ENCODE measurements around the gene ADH5. TPM values are rescaled to one million over a fixed set of nuclear protein-coding genes. Genes with fewer than 3 reads are reported as not detected.

ADH5 gene
- total and polyA plus RNA-seq, 10 of the 15 experiments (the other 5 are each of a cell fraction or from before 2014, with no cell fraction given) = 48.5 to 159 (median 95.3) TPM

DNA sequence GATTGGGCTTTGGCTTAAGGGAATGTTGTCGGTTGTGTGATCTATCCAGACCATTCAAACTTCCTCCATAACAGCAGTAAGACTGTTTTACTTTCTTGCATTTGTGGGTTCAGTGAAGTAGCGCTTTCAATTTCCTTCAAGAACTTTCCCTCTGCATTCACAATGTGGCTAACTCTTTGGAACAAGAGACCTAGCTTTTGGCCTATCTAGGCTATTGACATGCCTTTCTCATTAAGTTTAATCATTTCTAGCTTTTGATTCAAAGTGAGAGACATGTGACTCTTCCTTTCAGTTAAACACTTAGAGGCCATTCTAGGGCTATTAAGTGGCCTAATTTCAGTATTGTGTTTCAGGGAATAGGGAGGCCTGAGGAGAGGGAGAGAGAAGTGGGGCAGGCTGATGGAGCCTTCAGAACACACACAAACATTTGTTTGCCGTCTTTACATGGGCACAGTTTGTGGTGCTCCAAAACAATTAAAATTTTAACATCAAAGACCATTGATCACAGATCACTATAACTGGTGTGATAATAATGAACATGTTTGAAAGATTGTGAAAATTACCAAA is 34.1 kb downstream of the ADH5 start (continued):
- TF ChIP-seq, protein P1, sequence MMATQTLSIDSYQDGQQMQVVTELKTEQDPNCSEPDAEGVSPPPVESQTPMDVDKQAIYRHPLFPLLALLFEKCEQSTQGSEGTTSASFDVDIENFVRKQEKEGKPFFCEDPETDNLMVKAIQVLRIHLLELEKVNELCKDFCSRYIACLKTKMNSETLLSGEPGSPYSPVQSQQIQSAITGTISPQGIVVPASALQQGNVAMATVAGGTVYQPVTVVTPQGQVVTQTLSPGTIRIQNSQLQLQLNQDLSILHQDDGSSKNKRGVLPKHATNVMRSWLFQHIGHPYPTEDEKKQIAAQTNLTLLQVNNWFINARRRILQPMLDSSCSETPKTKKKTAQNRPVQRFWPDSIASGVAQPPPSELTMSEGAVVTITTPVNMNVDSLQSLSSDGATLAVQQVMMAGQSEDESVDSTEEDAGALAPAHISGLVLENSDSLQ (IDR thresholded peaks at IDR 0.05) = 0 out of 2 replicates have a peak, but pooled peaks have one; percentile 10
- TF ChIP-seq SMC3 (IDR thresholded peaks at IDR 0.05; ENCODE audit: borderline replicate concordance, low read length) (no peak), ASH2L (IDR thresholded peaks at IDR 0.05; ENCODE audit: borderline replicate concordance, low read depth) (no peak), RB1 (IDR thresholded peaks at IDR 0.05; ENCODE audit: borderline replicate concordance) (no peak), ETV6 (conservative IDR thresholded peaks at IDR 0.05 in 1 of 2, IDR thresholded peaks at IDR 0.05 in 1 of 2; ENCODE audit: borderline replicate concordance in 1 of 2, low read depth in 1 of 2) (peak in 1 of 2 experiments; percentile 40; a peak in 1 of 4 replicates), IKZF1 (conservative IDR thresholded peaks at IDR 0.05) (peak; percentile 68), CREM (IDR thresholded peaks at IDR 0.05; ENCODE audit: low read depth) (no peak), SP1 (IDR thresholded peaks at IDR 0.05; ENCODE audit: low read depth, low read length) (no peak), KLF5 (IDR thresholded peaks at IDR 0.05; ENCODE audit: partially characterized antibody) (no peak), RUNX3 (IDR thresholded peaks at IDR 0.05; ENCODE audit: low read length) (peak; percentile 34; the same call in 1 of the 2 replicates), POLR2AphosphoS5 (IDR thresholded peaks at IDR 0.05; ENCODE audit: low read length) (no peak), TAF1 (IDR thresholded peaks at IDR 0.05; ENCODE audit: borderline replicate concordance, low read depth, low read length) (no peak), BMI1 (IDR thresholded peaks at IDR 0.05; ENCODE audit: borderline replicate concordance) (no peak), CREB1 (IDR thresholded peaks at IDR 0.05; ENCODE audit: low read depth) (no peak), NFYA (IDR thresholded peaks at IDR 0.05; ENCODE audit: borderline replicate concordance, low read depth, low read length) (no peak), ESRRA (IDR thresholded peaks at IDR 0.05; ENCODE audit: low read length) (no peak), POU2F2 (IDR thresholded peaks at IDR 0.05; ENCODE audit: borderline replicate concordance, low read depth, low read length) (no peak), ATF7 (IDR thresholded peaks at IDR 0.05; ENCODE audit: low read depth) (0 out of 2 replicates have a peak, but pooled peaks have one; percentile 11), ZNF24 (IDR thresholded peaks at IDR 0.05) (no peak; the same call in 1 of the 2 replicates), BCL11A (IDR thresholded peaks at IDR 0.05; ENCODE audit: low read depth, low read length) (no peak), IRF4 (IDR thresholded peaks at IDR 0.05; ENCODE audit: low read depth, low read length) (peak; percentile 60; the same call in 1 of the 2 replicates), PML (IDR thresholded peaks at IDR 0.05; ENCODE audit: low read length) (no peak)
- TF ChIP-seq, protein P2, sequence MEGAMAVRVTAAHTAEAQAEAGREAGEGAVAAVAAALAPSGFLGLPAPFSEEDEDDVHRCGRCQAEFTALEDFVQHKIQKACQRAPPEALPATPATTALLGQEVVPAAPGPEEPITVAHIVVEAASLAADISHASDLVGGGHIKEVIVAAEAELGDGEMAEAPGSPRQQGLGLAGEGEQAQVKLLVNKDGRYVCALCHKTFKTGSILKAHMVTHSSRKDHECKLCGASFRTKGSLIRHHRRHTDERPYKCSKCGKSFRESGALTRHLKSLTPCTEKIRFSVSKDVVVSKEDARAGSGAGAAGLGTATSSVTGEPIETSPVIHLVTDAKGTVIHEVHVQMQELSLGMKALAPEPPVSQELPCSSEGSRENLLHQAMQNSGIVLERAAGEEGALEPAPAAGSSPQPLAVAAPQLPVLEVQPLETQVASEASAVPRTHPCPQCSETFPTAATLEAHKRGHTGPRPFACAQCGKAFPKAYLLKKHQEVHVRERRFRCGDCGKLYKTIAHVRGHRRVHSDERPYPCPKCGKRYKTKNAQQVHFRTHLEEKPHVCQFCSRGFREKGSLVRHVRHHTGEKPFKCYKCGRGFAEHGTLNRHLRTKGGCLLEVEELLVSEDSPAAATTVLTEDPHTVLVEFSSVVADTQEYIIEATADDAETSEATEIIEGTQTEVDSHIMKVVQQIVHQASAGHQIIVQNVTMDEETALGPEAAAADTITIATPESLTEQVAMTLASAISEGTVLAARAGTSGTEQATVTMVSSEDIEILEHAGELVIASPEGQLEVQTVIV (IDR thresholded peaks at IDR 0.05; ENCODE audit: borderline replicate concordance, partially characterized antibody) = no peak
- TF ChIP-seq, protein P3, sequence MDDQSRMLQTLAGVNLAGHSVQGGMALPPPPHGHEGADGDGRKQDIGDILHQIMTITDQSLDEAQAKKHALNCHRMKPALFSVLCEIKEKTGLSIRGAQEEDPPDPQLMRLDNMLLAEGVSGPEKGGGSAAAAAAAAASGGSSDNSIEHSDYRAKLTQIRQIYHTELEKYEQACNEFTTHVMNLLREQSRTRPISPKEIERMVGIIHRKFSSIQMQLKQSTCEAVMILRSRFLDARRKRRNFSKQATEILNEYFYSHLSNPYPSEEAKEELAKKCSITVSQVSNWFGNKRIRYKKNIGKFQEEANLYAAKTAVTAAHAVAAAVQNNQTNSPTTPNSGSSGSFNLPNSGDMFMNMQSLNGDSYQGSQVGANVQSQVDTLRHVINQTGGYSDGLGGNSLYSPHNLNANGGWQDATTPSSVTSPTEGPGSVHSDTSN (IDR thresholded peaks at IDR 0.05; ENCODE audit: insufficient replicate concordance, low read depth, low read length) = no peak
- TF ChIP-seq, protein P4, sequence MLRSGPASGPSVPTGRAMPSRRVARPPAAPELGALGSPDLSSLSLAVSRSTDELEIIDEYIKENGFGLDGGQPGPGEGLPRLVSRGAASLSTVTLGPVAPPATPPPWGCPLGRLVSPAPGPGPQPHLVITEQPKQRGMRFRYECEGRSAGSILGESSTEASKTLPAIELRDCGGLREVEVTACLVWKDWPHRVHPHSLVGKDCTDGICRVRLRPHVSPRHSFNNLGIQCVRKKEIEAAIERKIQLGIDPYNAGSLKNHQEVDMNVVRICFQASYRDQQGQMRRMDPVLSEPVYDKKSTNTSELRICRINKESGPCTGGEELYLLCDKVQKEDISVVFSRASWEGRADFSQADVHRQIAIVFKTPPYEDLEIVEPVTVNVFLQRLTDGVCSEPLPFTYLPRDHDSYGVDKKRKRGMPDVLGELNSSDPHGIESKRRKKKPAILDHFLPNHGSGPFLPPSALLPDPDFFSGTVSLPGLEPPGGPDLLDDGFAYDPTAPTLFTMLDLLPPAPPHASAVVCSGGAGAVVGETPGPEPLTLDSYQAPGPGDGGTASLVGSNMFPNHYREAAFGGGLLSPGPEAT (IDR thresholded peaks at IDR 0.05; ENCODE audit: low read depth) = 0 out of 2 replicates have a peak, but pooled peaks have one; percentile 26

Measured in GM12878 (cell line).